Mucosa of rectum (tissue), 2 donors: ENCODE results near the gene CLMN.

Experiments
- H3K27ac ChIP-seq, 2 donors: one replicate each; pipeline ENCODE4 v1.7.0; 2013; ENCODE audit warnings: inconsistent platforms in 2 of 2, low read depth in 2 of 2, low read length in 2 of 2
- H3K27me3 ChIP-seq, 2 donors: one replicate each; pipeline ENCODE4 v1.7.0; 2013; ENCODE audit warnings: low read length in 2 of 2; ENCODE audit not compliant: control insufficient read depth in 2 of 2, insufficient read depth in 2 of 2
- H3K36me3 ChIP-seq, 2 donors: one replicate each; pipeline ENCODE4 v1.7.0; 2013; ENCODE audit warnings: low read length in 2 of 2; ENCODE audit not compliant: control insufficient read depth in 2 of 2, insufficient read depth in 2 of 2
- H3K4me1 ChIP-seq, 2 donors: one replicate each; pipeline ENCODE4 v1.7.0; 2013; ENCODE audit warnings: low read length in 2 of 2, mild to moderate bottlenecking in 1 of 2; ENCODE audit not compliant: control insufficient read depth in 2 of 2, insufficient read depth in 2 of 2
- H3K4me3 ChIP-seq, 2 donors: one replicate each; pipeline ENCODE4 v1.7.0; 2013; ENCODE audit warnings: low read length in 2 of 2
- H3K9ac ChIP-seq, 2 donors: one replicate each; pipeline ENCODE4 v1.7.0; 2013; ENCODE audit warnings: low read length in 2 of 2, low read depth in 1 of 2, mild to moderate bottlenecking in 1 of 2
- H3K9me3 ChIP-seq, 2 donors: one replicate each; pipeline ENCODE4 v1.7.0; 2013; ENCODE audit warnings: low read length in 2 of 2; ENCODE audit not compliant: control insufficient read depth in 2 of 2
- donor health status: healthy.
- donor health status: Normal muscosa, but diverticular disease.

CLMN gene

DNA sequence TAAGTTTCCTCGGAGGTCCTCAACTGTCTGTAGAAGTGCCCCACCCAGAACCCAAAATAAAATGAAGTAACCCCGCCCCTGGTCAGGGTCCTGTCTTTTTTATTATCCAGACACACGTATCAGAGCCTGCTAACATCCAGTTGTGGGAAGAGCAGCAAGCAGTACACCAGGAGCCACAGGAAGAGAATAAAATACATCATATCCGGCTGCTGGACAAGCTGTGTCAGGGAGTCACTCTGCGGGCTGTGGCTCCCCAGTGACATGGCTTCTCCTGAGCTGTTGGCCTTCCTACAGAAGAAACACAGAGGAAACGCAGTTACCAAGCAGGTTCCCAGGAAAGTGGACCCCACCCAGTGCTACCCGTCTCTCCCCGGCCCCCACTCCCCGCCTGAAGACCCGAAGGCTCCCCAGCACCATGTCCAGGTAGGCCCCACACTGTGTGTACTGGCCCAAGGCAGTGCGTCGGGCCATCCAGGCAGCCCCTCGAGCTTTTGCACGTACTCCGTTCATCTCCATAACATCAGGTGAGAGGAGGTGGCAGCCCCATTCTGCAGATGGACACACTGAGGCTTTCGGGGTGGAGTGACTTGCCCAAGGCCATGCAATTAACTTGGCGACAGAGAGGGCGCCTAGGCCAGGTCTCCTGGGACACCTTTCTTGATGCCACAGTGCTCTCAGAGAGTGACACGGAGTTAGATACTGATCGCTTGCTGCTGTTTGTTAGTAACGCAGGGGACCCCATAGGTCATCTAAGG is 128.1 kb downstream of the CLMN start:
- H3K36me3 ChIP-seq = peaks cover 38 to 45% of the 10 kb centered on the region in 2 donors
- no peaks in the 10 kb centered on the region for H3K27me3 ChIP-seq
- no peaks in the 10 kb centered on the region for H3K9me3 ChIP-seq
- H3K4me3 ChIP-seq = no peak overlapping the region
- peaks cover 0 to 2% of the 10 kb centered on the region in 2 donors for H3K4me1 ChIP-seq
- no peak overlapping the region for H3K9ac ChIP-seq
- H3K27ac ChIP-seq = no peak overlapping the region

DNA sequence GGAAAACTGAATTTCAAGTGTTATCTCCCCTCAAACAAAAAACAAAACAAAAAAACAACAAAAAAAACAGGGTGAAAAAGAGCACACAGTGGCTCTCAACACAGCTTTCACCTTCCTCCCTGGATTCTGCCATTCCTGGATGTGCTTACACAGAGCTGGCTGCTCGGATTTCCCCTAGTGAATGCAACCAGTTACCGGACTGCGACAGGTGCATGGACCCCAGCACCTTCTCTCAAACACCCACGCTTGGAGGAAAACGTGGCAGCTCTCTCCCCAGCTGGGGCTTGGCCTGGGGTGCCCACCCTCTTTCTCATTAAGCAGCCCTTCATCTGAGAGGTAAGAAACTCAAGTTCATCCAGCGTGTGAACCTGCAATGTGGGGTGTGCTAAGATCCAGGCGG is 128.9 kb downstream of the CLMN start:
- no peak overlapping the region for H3K4me3 ChIP-seq
- H3K27me3 ChIP-seq = no peaks in the 10 kb centered on the region
- H3K27ac ChIP-seq = no peak overlapping the region
- no peaks in the 10 kb centered on the region for H3K9me3 ChIP-seq
- H3K9ac ChIP-seq = no peak overlapping the region
- peaks cover 38 to 44% of the 10 kb centered on the region in 2 donors for H3K36me3 ChIP-seq
- peaks cover 0 to 2% of the 10 kb centered on the region in 2 donors for H3K4me1 ChIP-seq

DNA sequence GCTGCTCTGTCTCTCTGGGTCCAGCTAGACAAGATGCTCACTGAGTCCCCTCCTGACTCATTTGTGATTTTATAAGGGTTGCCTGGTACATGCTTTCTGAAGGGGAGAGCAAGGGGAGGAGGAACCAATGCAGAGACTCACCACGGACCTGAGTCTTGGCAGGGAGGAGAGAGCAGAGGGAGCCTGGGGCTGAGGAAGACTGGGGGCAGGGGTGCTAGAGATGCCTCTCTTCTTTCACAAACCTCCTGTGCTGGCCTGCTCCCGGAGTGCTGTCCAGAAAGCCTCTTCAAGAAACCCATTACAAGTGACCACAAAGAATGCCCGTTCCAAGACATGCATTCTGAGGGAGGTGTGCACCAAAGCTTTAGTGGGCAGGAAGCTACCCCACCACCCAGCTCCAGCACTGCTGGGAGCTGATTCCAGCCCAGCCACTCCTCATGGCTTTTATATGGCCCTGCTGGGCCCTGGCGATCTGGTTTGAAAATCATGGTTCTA is 129.3 kb downstream of the CLMN start:
- no peak overlapping the region for H3K27ac ChIP-seq
- no peak overlapping the region for H3K9ac ChIP-seq
- H3K4me1 ChIP-seq = peaks cover 0 to 5% of the 10 kb centered on the region in 2 donors
- H3K27me3 ChIP-seq = no peaks in the 10 kb centered on the region
- no peaks in the 10 kb centered on the region for H3K9me3 ChIP-seq
- no peak overlapping the region for H3K4me3 ChIP-seq
- H3K36me3 ChIP-seq = peaks cover 33 to 39% of the 10 kb centered on the region in 2 donors

DNA sequence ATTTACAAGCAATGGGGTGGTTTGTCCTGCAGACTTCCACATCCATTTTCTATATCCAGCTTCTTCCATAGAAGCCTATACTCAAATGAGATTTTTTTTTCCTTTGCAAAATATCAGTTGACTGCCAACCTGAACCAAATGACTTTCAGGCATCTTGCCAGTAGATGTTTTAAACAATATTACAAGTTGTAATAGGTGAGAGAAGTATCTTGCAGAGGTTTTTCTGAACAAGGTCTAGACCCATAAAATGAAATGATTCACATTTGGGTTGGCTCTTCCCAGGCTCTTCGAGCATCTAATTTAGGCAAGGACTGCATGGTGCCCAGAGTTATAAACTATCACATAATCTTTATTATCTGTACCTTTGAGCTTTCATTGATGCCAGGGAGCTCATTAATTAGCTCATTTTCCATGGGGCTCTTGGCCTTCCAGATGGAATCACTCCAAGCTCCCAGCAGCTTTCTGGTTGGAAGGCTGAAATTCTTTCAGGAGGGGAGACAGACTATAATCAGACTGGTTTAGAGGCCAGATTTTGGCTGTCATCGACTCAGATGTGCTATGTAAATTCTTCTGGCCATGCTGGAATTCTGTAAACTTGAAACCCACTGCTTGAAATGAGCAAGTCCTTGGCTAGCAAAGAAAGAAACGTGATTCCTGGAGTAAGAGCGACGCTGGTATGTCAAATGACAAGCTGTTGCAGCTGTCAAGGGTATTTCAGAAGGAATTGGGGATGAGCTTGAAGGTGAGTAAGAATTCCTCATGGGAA is 130.2 kb downstream of the CLMN start:
- Histone ChIP-seq H3K4me1 (peaks cover 1 to 12% of the 10 kb centered on the region in 2 donors), H3K27ac (no peak overlapping the region), H3K9ac (no peak overlapping the region), H3K27me3 (no peaks in the 10 kb centered on the region), H3K9me3 (no peaks in the 10 kb centered on the region), H3K36me3 (peaks cover 26 to 32% of the 10 kb centered on the region in 2 donors), H3K4me3 (no peak overlapping the region)

DNA sequence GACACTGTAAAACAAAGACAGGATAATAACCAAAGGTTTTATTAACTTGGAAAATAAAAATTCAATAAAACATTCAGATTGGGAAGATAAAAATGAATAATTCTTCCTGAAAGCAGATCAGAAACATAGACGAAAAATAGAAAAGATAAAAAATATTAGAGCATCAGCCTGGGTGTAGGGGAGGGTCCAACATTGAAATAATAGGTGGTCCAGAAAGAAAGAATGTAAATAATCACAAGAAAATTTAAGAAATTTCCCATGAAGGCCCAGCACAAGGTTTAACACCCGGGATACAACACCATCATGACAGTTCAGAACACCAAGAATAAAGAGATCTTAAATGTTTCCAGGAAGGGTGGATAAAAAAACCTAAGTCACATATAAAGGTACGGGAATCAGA is 131.3 kb downstream of the CLMN start:
- Histone ChIP-seq H3K4me3 (no peak overlapping the region), H3K36me3 (peaks cover 19 to 22% of the 10 kb centered on the region in 2 donors), H3K9me3 (no peaks in the 10 kb centered on the region), H3K27ac (no peak overlapping the region), H3K9ac (no peak overlapping the region), H3K4me1 (peaks cover 12 to 22% of the 10 kb centered on the region in 2 donors), H3K27me3 (no peaks in the 10 kb centered on the region)

DNA sequence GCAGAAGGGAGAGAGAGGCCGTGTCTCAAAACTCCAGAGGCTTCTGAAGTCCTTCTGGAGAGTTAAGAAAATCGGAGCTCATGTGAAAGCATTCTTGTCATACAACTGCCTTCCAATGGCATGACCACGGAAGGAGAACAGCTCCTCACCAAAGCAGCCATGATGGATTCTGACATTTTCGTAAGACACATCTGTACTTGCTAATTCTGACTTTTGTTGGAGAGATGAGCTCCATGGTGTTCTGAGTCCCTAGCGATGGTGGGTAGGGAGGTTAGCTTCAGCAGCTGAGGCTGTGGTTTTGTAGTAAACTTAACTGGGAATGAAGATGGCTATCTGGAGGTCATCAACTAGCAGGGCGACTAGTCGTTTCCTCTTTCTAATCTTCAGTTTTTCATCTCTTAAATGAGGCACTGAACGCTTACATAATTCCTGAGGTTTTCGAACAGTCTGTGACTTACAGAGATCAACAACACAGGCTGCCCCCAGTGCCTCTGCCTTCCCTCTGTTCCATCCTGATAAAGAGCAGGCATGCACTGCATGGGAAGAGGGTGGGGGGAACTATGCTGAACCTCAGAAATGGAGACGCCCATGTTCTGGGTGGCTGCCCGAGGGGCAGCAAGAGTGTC is 133.8 kb downstream of the CLMN start:
- H3K36me3 ChIP-seq = peaks cover 8 to 9% of the 10 kb centered on the region in 2 donors
- peaks cover 24 to 29% of the 10 kb centered on the region in 2 donors for H3K4me1 ChIP-seq
- H3K9me3 ChIP-seq = no peaks in the 10 kb centered on the region
- H3K9ac ChIP-seq = no peak overlapping the region
- peak overlapping the region in 1 of 2 donors; percentile 51 for H3K4me3 ChIP-seq
- peak overlapping the region; percentile 72 to 76 for H3K27ac ChIP-seq
- no peaks in the 10 kb centered on the region for H3K27me3 ChIP-seq

DNA sequence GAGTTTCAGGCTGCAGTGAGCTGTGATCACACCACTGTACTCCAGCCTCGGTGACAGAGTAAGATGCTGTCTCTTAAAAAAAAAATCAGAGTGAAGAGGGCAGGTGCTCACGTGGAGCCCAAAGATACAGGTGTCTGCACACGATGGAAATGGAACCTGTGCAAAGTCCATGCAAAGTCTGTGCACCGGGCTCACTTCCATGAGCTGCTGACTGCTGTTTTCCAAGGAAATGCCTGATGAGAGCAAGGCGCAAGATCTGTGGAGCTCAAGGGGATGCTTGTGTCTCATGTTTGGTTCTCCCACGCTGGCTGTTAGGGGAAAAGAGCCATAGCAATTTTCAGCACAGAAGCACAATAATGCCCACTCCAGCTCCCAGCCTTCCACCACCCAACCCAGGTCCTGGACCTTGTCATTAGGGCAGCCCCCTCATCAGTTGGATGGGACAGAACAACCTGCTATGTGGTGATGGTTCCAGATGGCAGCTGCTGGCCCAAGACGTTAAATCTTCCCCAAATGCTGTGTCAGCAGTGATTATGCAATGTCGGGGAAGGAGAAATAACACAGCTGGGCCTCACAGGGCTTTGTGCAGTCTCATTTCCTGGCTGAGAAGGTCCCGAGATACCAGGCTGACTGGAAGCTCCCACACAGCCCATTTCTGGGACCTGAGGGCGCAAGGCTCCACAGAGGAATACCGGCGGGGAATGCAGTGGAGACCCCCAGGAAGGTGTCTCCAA is 134.5 kb downstream of the CLMN start:
- Histone ChIP-seq H3K4me3 (peak overlapping the region in 1 of 2 donors; percentile 51), H3K27me3 (no peaks in the 10 kb centered on the region), H3K27ac (peak overlapping the region; percentile 72 to 76), H3K9ac (no peak overlapping the region), H3K36me3 (peaks cover 3 to 6% of the 10 kb centered on the region in 2 donors), H3K4me1 (peaks cover 24 to 29% of the 10 kb centered on the region in 2 donors), H3K9me3 (no peaks in the 10 kb centered on the region)

DNA sequence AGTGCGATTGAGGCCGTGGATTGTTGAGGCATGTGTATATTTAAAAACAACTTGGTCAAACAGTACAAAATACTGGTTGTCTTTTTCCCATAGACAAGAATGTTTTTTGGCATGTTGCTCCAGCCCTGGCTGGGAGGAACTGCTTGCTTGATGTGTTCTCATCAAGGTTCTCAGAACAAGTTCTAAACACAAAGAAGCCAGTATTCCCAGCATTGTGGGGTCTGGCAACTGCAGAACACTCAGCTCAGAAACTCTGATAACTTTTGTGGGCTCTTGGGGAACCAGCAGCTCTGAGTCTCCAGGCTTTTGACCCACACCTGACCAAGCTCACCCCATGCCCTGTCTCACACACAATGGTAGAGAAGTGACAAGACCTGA is 135.3 kb downstream of the CLMN start:
- peak overlapping the region; percentile 69 to 76 for H3K27ac ChIP-seq
- peaks cover 2 to 5% of the 10 kb centered on the region in 2 donors for H3K36me3 ChIP-seq
- H3K9ac ChIP-seq = no peak overlapping the region
- H3K9me3 ChIP-seq = no peaks in the 10 kb centered on the region
- H3K27me3 ChIP-seq = no peaks in the 10 kb centered on the region
- no peak overlapping the region for H3K4me3 ChIP-seq
- peaks cover 24 to 29% of the 10 kb centered on the region in 2 donors for H3K4me1 ChIP-seq

DNA sequence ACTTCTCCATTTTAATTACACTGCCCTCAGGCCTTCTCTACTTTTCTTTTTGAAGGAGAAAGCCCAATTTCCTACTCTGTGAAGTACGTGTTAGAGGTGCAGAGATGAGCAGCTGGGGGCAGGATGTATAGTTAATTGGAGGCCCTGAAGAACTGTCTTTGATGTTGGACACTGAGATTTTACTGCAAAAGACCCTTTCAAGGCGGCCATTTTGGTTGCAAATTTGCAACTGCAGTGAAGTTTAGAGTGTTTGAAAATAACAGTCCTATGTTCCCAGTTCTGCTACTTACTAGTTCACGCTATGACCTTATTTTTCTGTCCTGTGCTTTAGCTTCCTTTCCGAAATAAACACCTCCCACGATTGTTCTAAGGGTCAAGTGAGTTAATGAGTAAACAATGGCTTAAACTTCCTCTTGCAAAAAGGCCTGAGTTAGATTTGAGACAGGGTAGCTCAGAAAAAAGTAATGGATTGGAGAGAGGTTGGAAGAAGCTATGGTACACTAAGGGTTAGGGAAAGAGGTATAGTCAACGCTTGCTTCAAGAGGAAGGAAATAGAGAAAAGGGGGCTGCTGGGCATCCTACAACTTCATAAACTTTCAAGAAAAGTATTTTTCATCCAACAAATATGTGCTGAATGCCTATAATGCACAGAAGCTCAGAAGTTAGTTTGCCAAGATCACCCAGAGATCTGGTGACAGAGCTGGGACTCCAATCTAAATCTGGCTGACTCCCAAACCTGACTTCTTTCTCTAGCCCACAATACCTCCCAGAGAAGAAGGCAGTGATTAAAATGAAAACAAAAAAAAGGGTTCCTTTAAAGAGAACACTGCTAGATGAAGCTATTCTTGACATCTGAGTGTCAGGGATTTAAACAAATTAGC is 135.9 kb downstream of the CLMN start:
- Histone ChIP-seq H3K9me3 (no peaks in the 10 kb centered on the region), H3K27me3 (no peaks in the 10 kb centered on the region), H3K27ac (peak overlapping the region; percentile 69 to 76), H3K9ac (peak overlapping the region in 1 of 2 donors; percentile 33), H3K36me3 (peaks cover 2 to 5% of the 10 kb centered on the region in 2 donors), H3K4me3 (no peak overlapping the region), H3K4me1 (peaks cover 24 to 29% of the 10 kb centered on the region in 2 donors)
